HUES6 (cell line): ENCODE results near the gene MGRN1.

Source experiments
- H3K27ac ChIP-seq: 2 replicates; pipeline ENCODE4 v1.7.0; 2013; ENCODE audit warnings: low read depth, mild to moderate bottlenecking, low read length, inconsistent platforms
- H3K27me3 ChIP-seq: 2 replicates; pipeline ENCODE4 v1.6.1; 2013; ENCODE audit warnings: low read length; ENCODE audit not compliant: control insufficient read depth, insufficient read depth
- H3K36me3 ChIP-seq: 2 replicates; pipeline ENCODE4 v1.6.1; 2013; ENCODE audit warnings: low read length; ENCODE audit not compliant: control insufficient read depth, insufficient read depth
- H3K4me1 ChIP-seq: 2 replicates; pipeline ENCODE4 v1.6.1; 2013; ENCODE audit warnings: low read length; ENCODE audit not compliant: control insufficient read depth, insufficient read depth
- H3K4me3 ChIP-seq: 2 replicates; pipeline ENCODE4 v1.5.1; 2013; ENCODE audit warnings: low read depth, low read length
- H3K9ac ChIP-seq: one replicate; pipeline ENCODE4 v1.6.1; 2013; ENCODE audit warnings: mild to moderate bottlenecking, low read length
- H3K9me3 ChIP-seq: 2 replicates; pipeline ENCODE4 v1.6.1; 2013; ENCODE audit warnings: low read depth, low read length; ENCODE audit not compliant: control insufficient read depth, insufficient read depth

MGRN1 gene

GRCh38 chr16:4678596-4678995 lies 54.0 kb downstream of the MGRN1 start:
- H3K36me3 ChIP-seq, result peaks cover 40% of the 10 kb centered on the region

GRCh38 chr16:4679156-4679849 lies 54.7 kb downstream of the MGRN1 start:
- H3K9ac ChIP-seq, result no peak overlapping the region
- peaks cover 44% of the 10 kb centered on the region for H3K36me3 ChIP-seq
- H3K27me3 ChIP-seq, result no peaks in the 10 kb centered on the region
- H3K4me1 ChIP-seq, result peaks cover 10% of the 10 kb centered on the region; the same call in 1 of the 2 replicates
- H3K27ac ChIP-seq, result no peak overlapping the region
- no peaks in the 10 kb centered on the region for H3K9me3 ChIP-seq
- no peak overlapping the region for H3K4me3 ChIP-seq

More at GRCh38 chr16:4678596-4678995, 54.0 kb downstream of the MGRN1 start:
- Histone ChIP-seq H3K27me3 (no peaks in the 10 kb centered on the region), H3K9me3 (no peaks in the 10 kb centered on the region), H3K9ac (no peak overlapping the region), H3K27ac (no peak overlapping the region), H3K4me1 (peaks cover 10% of the 10 kb centered on the region; the same call in 1 of the 2 replicates), H3K4me3 (no peak overlapping the region)

GRCh38 chr16:4679850-4680636 lies 55.4 kb downstream of the MGRN1 start:
- H3K36me3 ChIP-seq, result peaks cover 51% of the 10 kb centered on the region
- H3K4me3 ChIP-seq, result no peak overlapping the region
- H3K27me3 ChIP-seq, result no peaks in the 10 kb centered on the region
- no peaks in the 10 kb centered on the region for H3K9me3 ChIP-seq
- no peak overlapping the region for H3K27ac ChIP-seq
- H3K4me1 ChIP-seq, result peaks cover 10% of the 10 kb centered on the region; the same call in 1 of the 2 replicates
- no peak overlapping the region for H3K9ac ChIP-seq

DNA sequence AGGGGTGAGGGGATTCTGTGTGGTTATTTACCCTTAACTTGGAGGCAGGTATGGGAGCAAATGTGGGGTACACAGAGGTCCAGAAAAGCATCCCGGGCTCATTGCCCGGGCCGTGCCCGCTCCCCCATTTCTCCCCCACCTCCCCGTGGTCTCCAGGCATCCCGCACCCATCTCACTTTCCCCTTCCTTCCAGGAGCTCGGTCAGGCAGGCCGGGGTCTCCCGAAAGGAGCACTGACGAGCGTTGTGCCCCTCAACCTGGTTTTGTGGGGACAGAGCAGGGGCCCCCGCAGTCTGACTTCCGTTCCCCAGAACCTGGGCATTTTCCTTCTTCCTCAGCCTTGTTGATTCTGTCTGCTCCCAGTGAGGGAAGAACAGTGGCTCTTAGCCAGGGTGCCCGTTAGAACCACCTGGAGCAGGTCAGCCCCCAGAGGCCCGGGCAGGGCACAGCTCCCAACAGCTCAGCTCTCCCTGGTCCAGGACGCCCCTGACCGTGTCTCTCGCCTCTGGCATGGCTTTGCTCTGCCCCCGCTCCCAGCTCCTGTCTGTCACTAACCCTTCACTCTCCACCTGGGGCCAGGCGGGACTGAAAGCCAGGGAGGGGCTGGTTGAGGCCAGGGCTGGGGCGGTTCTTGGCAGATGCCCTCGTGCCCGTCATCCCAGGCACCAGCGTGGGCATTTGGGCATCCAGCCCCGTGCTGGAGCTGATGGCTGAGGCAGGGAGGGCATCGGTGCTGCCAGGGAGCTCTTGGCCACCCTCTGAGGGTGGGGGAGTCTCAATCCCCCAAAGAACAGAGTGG lies 56.2 kb downstream of the MGRN1 start:
- peaks cover 59% of the 10 kb centered on the region for H3K36me3 ChIP-seq
- H3K9me3 ChIP-seq, result no peaks in the 10 kb centered on the region
- no peak overlapping the region for H3K9ac ChIP-seq
- H3K27me3 ChIP-seq, result no peaks in the 10 kb centered on the region
- no peak overlapping the region for H3K27ac ChIP-seq
- no peak overlapping the region for H3K4me3 ChIP-seq
- H3K4me1 ChIP-seq, result peaks cover 8% of the 10 kb centered on the region; the same call in 1 of the 2 replicates

DNA sequence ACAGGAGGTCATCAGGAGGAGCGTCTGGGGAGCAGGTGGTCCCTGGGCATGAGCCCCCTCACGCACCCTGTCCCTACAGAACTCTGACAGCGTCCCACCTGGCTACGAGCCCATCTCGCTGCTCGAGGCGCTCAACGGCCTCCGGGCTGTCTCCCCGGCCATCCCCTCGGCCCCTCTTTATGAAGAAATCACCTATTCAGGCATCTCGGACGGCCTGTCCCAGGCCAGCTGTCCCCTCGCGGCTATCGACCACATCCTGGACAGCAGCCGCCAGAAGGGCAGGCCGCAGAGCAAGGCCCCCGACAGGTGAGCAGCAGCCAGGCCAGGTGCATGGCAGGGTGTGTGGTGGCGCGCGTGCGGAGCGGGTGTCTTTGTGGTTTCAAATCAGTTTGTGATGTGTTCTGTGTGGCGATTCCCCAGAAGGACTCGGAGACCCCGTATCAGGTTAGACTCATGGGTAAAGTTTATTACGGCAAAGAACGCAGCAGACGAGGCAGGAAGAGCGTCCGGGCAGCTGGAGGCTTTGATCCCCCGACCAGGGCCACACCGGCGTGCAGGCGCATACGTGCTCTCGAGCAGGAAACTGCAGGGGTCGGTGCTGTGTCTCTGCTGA lies 57.0 kb downstream of the MGRN1 start:
- H3K9ac ChIP-seq, result no peak overlapping the region
- H3K27me3 ChIP-seq, result no peaks in the 10 kb centered on the region
- H3K27ac ChIP-seq, result no peak overlapping the region
- no peaks in the 10 kb centered on the region for H3K9me3 ChIP-seq
- H3K4me3 ChIP-seq, result no peak overlapping the region
- peaks cover 6% of the 10 kb centered on the region; the same call in 1 of the 2 replicates for H3K4me1 ChIP-seq
- peaks cover 63% of the 10 kb centered on the region for H3K36me3 ChIP-seq

DNA sequence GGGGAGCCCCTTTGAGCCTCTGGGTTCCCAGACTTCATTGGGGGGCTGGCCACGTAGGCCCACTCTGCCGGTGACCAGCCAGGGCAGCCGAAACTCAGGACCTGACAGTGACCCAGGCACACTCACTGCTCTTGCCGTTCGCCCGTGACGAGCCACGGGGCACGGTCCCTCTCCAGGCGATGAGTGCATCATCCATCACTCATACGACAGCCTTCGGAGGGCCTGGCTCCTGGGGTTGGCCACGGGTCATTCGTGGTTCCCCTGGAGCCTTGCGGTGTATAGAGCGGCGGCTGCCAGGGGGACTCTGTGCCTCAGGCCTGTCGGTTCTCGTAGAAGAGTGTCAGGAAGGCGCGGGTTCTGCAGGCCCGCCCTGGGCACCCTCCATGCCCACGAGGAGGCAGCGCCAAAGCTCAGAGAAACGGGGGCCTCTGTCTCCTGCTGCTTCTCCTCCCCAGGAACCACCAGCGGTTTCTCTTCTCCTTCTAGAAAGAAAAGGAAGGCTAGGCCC lies 57.5 kb downstream of the MGRN1 start:
- peaks cover 6% of the 10 kb centered on the region; the same call in 1 of the 2 replicates for H3K4me1 ChIP-seq
- H3K27me3 ChIP-seq, result no peaks in the 10 kb centered on the region
- peaks cover 64% of the 10 kb centered on the region for H3K36me3 ChIP-seq
- H3K4me3 ChIP-seq, result no peak overlapping the region
- H3K9me3 ChIP-seq, result no peaks in the 10 kb centered on the region
- H3K9ac ChIP-seq, result no peak overlapping the region
- no peak overlapping the region for H3K27ac ChIP-seq

DNA sequence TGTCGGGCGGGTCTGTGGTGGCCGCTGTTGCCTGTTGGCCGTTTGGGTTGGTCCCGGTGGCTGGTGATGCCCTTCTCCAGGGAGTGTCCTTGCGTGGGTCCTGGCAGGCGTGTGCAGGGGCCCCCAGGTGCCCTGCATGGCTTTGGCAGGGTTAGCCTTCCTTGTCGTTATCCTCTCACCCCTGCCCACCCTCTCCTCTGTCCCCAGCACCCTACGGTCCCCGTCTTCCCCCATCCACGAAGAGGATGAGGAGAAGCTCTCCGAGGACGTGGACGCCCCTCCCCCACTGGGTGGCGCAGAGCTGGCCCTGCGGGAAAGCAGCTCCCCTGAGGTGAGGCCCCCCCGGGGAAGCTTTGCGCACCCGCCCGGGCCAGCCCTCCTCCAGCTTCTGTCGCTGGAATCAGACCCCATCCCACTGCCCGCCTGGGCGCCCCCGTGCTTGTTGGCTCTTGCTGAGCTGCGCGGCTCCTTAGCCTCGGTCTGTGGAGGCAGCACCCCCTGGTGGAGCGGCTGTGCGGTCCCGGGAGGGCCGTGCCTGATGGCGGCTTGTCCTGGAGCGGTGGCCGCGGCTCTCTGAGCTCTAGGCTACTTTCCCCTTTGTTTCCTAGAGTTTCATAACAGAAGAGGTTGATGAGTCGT lies 58.1 kb downstream of the MGRN1 start:
- Histone ChIP-seq H3K9me3 (no peaks in the 10 kb centered on the region), H3K9ac (no peak overlapping the region), H3K27ac (peak overlapping the region; percentile 73), H3K36me3 (peaks cover 65% of the 10 kb centered on the region), H3K4me3 (no peak overlapping the region), H3K27me3 (no peaks in the 10 kb centered on the region), H3K4me1 (peaks cover 6% of the 10 kb centered on the region; the same call in 1 of the 2 replicates)

DNA sequence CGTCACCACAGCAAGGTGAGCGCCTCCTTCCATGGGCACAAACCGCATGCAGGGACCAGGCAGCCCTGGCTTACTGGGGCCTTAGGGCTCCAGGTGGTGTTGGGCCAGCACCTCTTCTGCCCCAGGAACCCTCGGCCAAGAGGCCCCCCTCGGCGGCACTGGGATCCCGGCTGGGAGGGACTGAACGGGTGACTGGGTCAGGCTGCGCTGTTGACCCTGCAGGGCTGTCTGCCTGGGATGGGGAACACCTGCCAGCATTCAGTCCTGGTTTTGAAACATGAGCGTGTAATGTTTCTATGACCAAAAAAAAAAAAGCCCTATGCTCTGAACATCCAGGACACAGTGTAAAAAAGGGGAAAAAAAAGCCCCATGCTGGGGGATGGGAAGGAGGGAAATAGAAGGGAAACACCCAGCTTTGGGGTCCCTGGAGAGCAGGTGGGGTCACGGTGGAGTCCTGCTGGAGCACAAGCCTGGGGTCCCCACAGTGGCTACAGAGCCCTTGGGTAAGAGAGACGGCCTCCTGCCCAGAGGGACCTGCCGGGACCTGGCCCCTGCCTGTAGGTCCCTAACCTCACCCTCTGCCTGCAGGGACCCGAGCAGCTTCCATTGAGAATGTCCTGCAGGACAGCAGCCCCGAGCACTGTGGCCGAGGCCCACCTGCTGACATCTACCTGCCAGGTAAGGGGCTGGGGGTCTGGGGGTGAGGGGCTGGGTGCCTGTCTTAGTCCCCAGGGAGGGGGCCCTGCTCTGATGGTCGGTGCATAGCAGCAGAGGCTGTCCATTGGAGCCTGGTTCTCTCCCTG lies 58.8 kb downstream of the MGRN1 start:
- Histone ChIP-seq H3K36me3 (peaks cover 67% of the 10 kb centered on the region), H3K27ac (peak overlapping the region; percentile 73)

DNA sequence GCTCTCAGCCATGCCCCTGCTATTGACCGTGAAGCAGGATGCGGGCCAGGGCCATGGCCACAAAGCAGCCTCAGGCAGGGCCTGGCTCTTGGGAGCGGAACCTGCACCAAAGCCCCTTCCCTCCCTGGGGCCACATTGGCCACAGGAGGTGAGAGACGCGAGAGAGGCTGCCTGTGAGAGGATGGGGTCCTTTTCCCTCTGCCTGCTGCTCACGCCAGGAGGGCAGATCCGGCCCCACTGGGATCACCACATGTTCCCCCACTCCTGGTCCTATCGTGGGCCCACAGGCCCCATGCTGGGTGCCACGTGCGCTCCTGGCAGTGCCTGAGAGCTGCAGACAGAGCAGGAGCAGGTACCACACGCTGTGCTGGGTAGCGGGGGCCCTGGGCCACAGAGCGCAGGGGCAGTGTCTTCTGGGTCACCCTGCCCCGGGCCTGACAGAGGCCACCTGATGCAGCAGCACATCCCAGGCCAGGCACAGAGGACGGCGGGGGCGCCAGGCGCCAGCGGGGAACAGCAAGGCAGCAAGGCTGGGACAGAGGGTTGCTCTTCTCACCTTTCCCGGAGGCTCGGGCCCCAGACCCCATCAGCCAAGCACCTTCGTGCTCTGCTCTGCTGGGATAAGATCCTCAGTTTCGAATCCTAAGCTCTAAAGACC lies 59.6 kb downstream of the MGRN1 start:
- H3K4me1 ChIP-seq, result peaks cover 6% of the 10 kb centered on the region; the same call in 1 of the 2 replicates
- no peak overlapping the region; the same call in 1 of the 2 replicates for H3K27ac ChIP-seq
- no peaks in the 10 kb centered on the region for H3K27me3 ChIP-seq
- no peak overlapping the region for H3K4me3 ChIP-seq
- no peaks in the 10 kb centered on the region for H3K9me3 ChIP-seq
- H3K36me3 ChIP-seq, result peaks cover 69% of the 10 kb centered on the region
- H3K9ac ChIP-seq, result no peak overlapping the region

More for the DNA sequence above, 58.8 kb downstream of the MGRN1 start:
- Histone ChIP-seq H3K4me3 (no peak overlapping the region), H3K9ac (no peak overlapping the region), H3K4me1 (peaks cover 6% of the 10 kb centered on the region; the same call in 1 of the 2 replicates), H3K27me3 (no peaks in the 10 kb centered on the region), H3K9me3 (no peaks in the 10 kb centered on the region)
